Endothelial cell of umbilical vein (primary cell): ENCODE measurements around the gene TMOD1. TPM values are rescaled to one million over a fixed set of nuclear protein-coding genes. Genes with fewer than 3 reads are reported as not detected.
"Not testable (repeated sequence)": the region's sequence is repeated elsewhere in the genome, so short reads cannot be mapped to it uniquely, and the experiment has no call there.

Experiments used
- BruUV-seq: library from RNA; stranded (reverse); fragments of 400-500 nt; replicated peaks from 2 replicates; lab custom pipeline; 2021; lab: Mats Ljungman, UMichigan
- CTCF ChIA-PET: fragments of 300-600, 350-600 bp; sonication (Branson Sonifier 250); formaldehyde crosslinking; loops from one replicate; lab custom pipeline; 2021; ENCODE audit warnings: antibody characterized with exemption, inconsistent platforms; lab: Charles Lee
- POLR2A ChIA-PET: fragments of 300-600, 350-600 bp; sonication (Branson Sonifier 250); formaldehyde crosslinking; loops from one replicate; lab custom pipeline; 2021; ENCODE audit warnings: antibody characterized with exemption, inconsistent platforms; lab: Charles Lee
- DNase-seq: peaks from one replicate; pipeline ENCODE4 v3.0.0-alpha.2; 2011; ENCODE audit warnings: low read depth, low spot score
- FAIRE-seq: peaks from 2 replicates; lab custom pipeline; 2011; peaks lifted over from hg19 to GRCh38; lab: Jason Lieb, UNC
- H2AFZ ChIP-seq: 2 replicates; pipeline ENCODE4 v1.6.0; 2012; ENCODE audit warnings: low read depth, low read length, control low read depth, inconsistent platforms
- H3K27ac ChIP-seq: 2 replicates; pipeline ENCODE4 v1.5.1; 2011; ENCODE audit warnings: low read depth, mild to moderate bottlenecking, control low read depth, low read length, moderate library complexity; ENCODE audit not compliant: insufficient read depth
- H3K27me3 ChIP-seq, 2 experiments: 2 replicates each; pipeline versions ENCODE4 v1.6.0 to v1.6.1; 2011; ENCODE audit warnings: low read length in 2 of 2, mixed read lengths in 1 of 2; ENCODE audit not compliant: control insufficient read depth in 2 of 2, insufficient read depth in 2 of 2
- H3K36me3 ChIP-seq, 2 experiments: 2 replicates in 1 of 2; 3 replicates in 1 of 2; pipeline ENCODE4 v1.5.1; 2011; ENCODE audit warnings: low read length in 2 of 2, mild to moderate bottlenecking in 1 of 2, moderate library complexity in 1 of 2; ENCODE audit not compliant: control insufficient read depth in 2 of 2, insufficient read depth in 2 of 2; ENCODE audit errors: extremely low read depth in 1 of 2
- H3K4me1 ChIP-seq: 3 replicates; pipeline ENCODE4 v1.5.1; 2011; ENCODE audit warnings: mild to moderate bottlenecking, low read length; ENCODE audit not compliant: control insufficient read depth, insufficient read depth; ENCODE audit errors: extremely low read depth
- H3K4me2 ChIP-seq: 2 replicates; pipeline ENCODE4 v1.6.1; 2011; ENCODE audit warnings: low read length, control low read depth, mixed read lengths; ENCODE audit not compliant: insufficient read depth
- H3K4me3 ChIP-seq, 3 experiments: fragments of 200-600 bp in 1 of 3; sonication (generic), shearing (Covaris generic) in 1 of 3; replicated peaks in 1 of 3; 2 replicates each; pipeline ENCODE4 v1.5.1; 2011 to 2016; ENCODE audit warnings: control low read depth in 3 of 3, low read length in 3 of 3, mild to moderate bottlenecking in 2 of 3, inconsistent platforms in 1 of 3, low read depth in 1 of 3, moderate library complexity in 1 of 3; ENCODE audit not compliant: insufficient read depth in 1 of 3
- H3K79me2 ChIP-seq: 2 replicates; pipeline ENCODE4 v1.6.0; 2012; ENCODE audit warnings: low read length, inconsistent platforms; ENCODE audit not compliant: control insufficient read depth, insufficient read depth
- H3K9ac ChIP-seq: replicated peaks from 2 replicates; pipeline ENCODE3; 2011; ENCODE audit warnings: low read length, control low read depth; ENCODE audit not compliant: insufficient read depth; ENCODE audit errors: extremely low read depth
- H3K9me1 ChIP-seq: replicated peaks from 3 replicates; pipeline ENCODE4 v1.6.0; 2011; ENCODE audit warnings: mild to moderate bottlenecking, low read length; ENCODE audit not compliant: control insufficient read depth, insufficient read depth; ENCODE audit errors: extremely low read depth
- H3K9me3 ChIP-seq: replicated peaks from 2 replicates; pipeline ENCODE4 v1.5.1; 2012; ENCODE audit warnings: low read length, inconsistent platforms; ENCODE audit not compliant: control insufficient read depth, insufficient read depth
- H4K20me1 ChIP-seq: replicated peaks from 2 replicates; pipeline ENCODE3; 2011; ENCODE audit warnings: mild to moderate bottlenecking, low read length; ENCODE audit not compliant: control insufficient read depth, insufficient read depth; ENCODE audit errors: extremely low read depth
- FOS ChIP-seq: IDR thresholded peaks from 2 replicates; pipeline ENCODE4 v1.6.1; 2011; ENCODE audit warnings: mild to moderate bottlenecking, low read length, moderate library complexity, borderline replicate concordance; ENCODE audit not compliant: insufficient read depth
- JUN ChIP-seq: IDR thresholded peaks from 2 replicates; pipeline ENCODE4 v1.6.1; 2011; ENCODE audit warnings: borderline replicate concordance, low read depth; ENCODE audit not compliant: insufficient read length, insufficient read depth
- MYC ChIP-seq: IDR thresholded peaks from one replicate; pipeline ENCODE4 v1.6.1; 2011; ENCODE audit warnings: mild to moderate bottlenecking, low read depth, low read length
- POLR2A ChIP-seq: IDR thresholded peaks from 2 replicates; pipeline ENCODE4 v1.6.1; 2012; ENCODE audit warnings: low read depth, mild to moderate bottlenecking, control low read depth, low read length
- POLR2AphosphoS5 ChIP-seq: IDR thresholded peaks from 2 replicates; pipeline ENCODE4 v1.6.1; 2012; ENCODE audit warnings: low read depth, mild to moderate bottlenecking, control low read depth, low read length, moderate library complexity; ENCODE audit not compliant: insufficient read depth
- dilution Hi-C: fragments of 300-500 bp; cut with MboI; formaldehyde crosslinking; loops from one replicate; pipeline ENCODE4 v1.15.0; 2019; ENCODE audit warnings: low sequenced_read_pairs; ENCODE audit not compliant: extremely low pct_ligation_motif_present
- intact Hi-C: fragments of 100-400 bp; cut with micrococcal nuclease; formaldehyde crosslinking; loops from one replicate; pipeline ENCODE4 v1.10.0; 2022
- polyA plus RNA-seq, 4 experiments: library from polyadenylated mRNA; depleted of rRNA in 3 of 4; stranded (reverse) in 3 of 4; unstranded in 1 of 4; fragments of >200 nt; gene quantifications; 2 replicates each; pipeline versions ENCODE4 v1.2.1 to v1.2.3, GENCODE V29; 2011 to 2012; ENCODE audit warnings: missing spikeins in 1 of 4
- total RNA-seq: library from RNA; stranded (reverse); gene quantifications from 2 replicates; pipeline ENCODE4 v1.2.3, GENCODE V29; 2021
- TF ChIP-seq, protein P1 (sequence below): IDR thresholded peaks from 2 replicates; pipeline ENCODE4 v1.6.1; 2011; ENCODE audit not compliant: insufficient read depth, insufficient read length
- TF ChIP-seq, protein P2 (sequence below), 2 donors: IDR thresholded peaks; 1 replicate in 1 of 2; 2 replicates in 1 of 2; pipeline ENCODE4 v1.5.1; 2011; ENCODE audit warnings: low read length in 2 of 2, mild to moderate bottlenecking in 2 of 2, moderate library complexity in 2 of 2, control low read depth in 1 of 2, inconsistent platforms in 1 of 2, low read depth in 1 of 2; ENCODE audit not compliant: insufficient read depth in 1 of 2; ENCODE audit errors: extremely low read depth in 1 of 2

Gene TMOD1
- total and polyA plus RNA-seq, 2 donors (not counting 3 experiments of a cell fraction or from before 2014, with no cell fraction given), result 0.26 to 1.4 TPM

DNA sequence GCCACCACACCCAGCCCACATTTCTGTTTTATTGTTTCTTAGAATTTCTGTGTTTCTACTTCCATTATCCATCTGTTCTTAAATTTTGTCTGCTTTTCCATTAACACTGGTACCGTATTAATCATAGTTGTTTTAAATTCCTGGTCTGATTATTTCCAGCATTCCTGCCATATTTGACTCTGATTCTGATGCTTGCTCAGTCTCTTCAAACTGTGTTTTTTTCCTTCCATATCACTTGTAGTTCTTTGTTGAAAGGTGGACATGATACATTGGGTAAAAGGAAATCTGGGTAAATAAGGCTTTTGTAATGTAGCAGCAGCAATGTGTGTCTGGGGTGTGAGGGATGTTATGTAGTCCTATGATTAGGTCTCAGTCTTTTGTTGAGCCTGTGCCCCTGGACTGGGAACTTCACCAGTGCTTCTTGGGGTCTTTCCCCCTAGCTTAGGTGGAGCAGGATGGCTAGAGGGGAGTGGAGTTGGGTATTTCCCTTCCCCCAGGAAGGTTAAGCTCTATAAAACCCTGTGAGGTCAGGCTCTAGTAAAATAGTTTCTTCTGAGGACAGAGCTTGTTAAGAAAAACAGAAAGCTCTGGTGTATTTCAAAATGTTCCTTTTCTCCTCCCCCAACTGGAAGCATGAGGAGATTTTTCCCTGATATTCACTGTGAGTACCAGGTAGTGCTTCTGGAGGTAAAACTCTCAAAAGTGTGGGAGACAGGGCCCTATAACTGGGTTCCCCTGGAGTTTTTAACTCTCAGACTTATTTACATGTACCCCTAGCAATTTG is 10.1 kb upstream of the TMOD1 start:
- Histone ChIP-seq H3K9me3 (no peaks in the 10 kb centered on the region), H2AFZ (no peak overlapping the region), H4K20me1 (no peaks in the 10 kb centered on the region), H3K36me3 (peaks cover 0 to 2% of the 10 kb centered on the region in 2 experiments), H3K79me2 (no peaks in the 10 kb centered on the region), H3K4me2 (no peak overlapping the region), H3K9me1 (no peaks in the 10 kb centered on the region), H3K4me3 (no peak overlapping the region), H3K4me1 (no peaks in the 10 kb centered on the region), H3K27me3 (no peaks in the 10 kb centered on the region), H3K9ac (no peak overlapping the region), H3K27ac (no peak overlapping the region)
- DNase-seq (no peak), FAIRE-seq (no peak)
- POLR2A ChIA-PET, result no interaction called here
- dilution Hi-C loops (no loop called here), intact Hi-C loops (no loop called here)
- BruUV-seq, result no TSS peak
- CTCF ChIA-PET, result interaction anchor here (1.0 to 1.8 kb wide), 3 partner anchors 18 to 107 kb away, joined by 3 to 6 read pairs (median 4); no protein-coding TSS in a partner anchor
- TF ChIP-seq JUN (no peak), POLR2AphosphoS5 (no peak), POLR2A (no peak), FOS (no peak), MYC (no peak)
- TF ChIP-seq, protein P1, sequence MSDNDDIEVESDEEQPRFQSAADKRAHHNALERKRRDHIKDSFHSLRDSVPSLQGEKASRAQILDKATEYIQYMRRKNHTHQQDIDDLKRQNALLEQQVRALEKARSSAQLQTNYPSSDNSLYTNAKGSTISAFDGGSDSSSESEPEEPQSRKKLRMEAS, result no peak
- TF ChIP-seq, protein P2, sequence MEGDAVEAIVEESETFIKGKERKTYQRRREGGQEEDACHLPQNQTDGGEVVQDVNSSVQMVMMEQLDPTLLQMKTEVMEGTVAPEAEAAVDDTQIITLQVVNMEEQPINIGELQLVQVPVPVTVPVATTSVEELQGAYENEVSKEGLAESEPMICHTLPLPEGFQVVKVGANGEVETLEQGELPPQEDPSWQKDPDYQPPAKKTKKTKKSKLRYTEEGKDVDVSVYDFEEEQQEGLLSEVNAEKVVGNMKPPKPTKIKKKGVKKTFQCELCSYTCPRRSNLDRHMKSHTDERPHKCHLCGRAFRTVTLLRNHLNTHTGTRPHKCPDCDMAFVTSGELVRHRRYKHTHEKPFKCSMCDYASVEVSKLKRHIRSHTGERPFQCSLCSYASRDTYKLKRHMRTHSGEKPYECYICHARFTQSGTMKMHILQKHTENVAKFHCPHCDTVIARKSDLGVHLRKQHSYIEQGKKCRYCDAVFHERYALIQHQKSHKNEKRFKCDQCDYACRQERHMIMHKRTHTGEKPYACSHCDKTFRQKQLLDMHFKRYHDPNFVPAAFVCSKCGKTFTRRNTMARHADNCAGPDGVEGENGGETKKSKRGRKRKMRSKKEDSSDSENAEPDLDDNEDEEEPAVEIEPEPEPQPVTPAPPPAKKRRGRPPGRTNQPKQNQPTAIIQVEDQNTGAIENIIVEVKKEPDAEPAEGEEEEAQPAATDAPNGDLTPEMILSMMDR (IDR thresholded peaks at IDR 0.05; ENCODE audit: extremely low read depth in 1 of 2, insufficient read depth in 1 of 2, low read depth in 1 of 2, low read length in 2 of 2), result no peak

DNA sequence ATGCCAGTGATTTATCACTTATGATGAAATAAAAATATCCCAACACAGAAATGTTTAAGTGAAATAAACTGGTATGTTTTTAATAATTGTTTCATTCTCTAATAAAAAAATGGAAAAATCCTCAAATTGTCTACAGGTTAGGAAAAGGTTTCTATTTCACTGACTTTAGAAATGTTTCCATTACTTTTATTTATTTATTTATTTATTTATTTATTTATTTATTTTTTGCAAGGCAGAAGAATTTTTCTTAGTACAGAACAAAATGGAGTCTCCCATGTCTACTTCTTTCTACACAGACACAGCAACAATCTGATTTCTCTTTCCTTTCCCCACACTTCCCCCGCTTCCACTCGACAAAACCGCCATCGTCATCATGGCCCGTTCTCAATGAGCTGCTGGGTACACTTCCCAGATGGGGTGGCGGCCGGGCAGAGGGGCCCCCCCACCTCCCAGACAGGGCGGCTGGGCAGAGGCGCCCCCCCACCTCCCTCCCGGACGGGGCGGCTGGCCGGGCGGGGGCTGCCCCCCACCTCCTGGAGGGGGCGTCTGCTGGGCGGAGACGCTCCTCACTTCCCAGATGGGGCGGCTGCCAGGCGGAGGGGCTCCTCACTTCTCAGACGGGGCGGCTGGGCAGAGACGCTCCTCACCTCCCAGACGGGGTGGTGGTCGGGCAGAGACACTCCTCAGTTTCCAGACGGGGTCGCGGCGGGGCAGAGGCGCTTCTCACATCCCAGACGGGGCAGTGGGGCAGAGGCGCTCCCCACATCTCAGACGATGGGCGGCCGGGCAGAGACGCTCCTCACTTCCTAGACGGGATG is 3.7 kb upstream of the TMOD1 start:
- H4K20me1 ChIP-seq, H3K4me3 ChIP-seq, H3K4me2 ChIP-seq, dilution Hi-C loops, BruUV-seq, POLR2A ChIA-PET, H3K9ac ChIP-seq, FAIRE-seq, H2AFZ ChIP-seq, H3K36me3 ChIP-seq, H3K9me3 ChIP-seq, DNase-seq, H3K4me1 ChIP-seq, H3K79me2 ChIP-seq, H3K9me1 ChIP-seq, intact Hi-C loops, H3K27ac ChIP-seq: not testable (repeated sequence)
- peaks cover 19 to 30% of the 10 kb centered on the region in 2 experiments for H3K27me3 ChIP-seq
- CTCF ChIA-PET, result interaction anchor here (1.4 to 3.5 kb wide), 2 partner anchors 24 to 101 kb away, joined by 4 to 19 read pairs; no protein-coding TSS in a partner anchor
